GM18907 (cell line): ENCODE results near the gene PISD.
"Not testable (repeated sequence)": the region's sequence is repeated elsewhere in the genome, so short reads cannot be mapped to it uniquely, and the experiment has no call there.

ENCODE experiments used
- ATAC-seq: cut with Tn5 transposase; IDR thresholded peaks from one replicate; pipeline ENCODE4 v1.9.1; 2021; ENCODE audit warnings: mild to moderate bottlenecking, moderate library complexity; ENCODE audit not compliant: unreplicated experiment

Gene PISD

DNA sequence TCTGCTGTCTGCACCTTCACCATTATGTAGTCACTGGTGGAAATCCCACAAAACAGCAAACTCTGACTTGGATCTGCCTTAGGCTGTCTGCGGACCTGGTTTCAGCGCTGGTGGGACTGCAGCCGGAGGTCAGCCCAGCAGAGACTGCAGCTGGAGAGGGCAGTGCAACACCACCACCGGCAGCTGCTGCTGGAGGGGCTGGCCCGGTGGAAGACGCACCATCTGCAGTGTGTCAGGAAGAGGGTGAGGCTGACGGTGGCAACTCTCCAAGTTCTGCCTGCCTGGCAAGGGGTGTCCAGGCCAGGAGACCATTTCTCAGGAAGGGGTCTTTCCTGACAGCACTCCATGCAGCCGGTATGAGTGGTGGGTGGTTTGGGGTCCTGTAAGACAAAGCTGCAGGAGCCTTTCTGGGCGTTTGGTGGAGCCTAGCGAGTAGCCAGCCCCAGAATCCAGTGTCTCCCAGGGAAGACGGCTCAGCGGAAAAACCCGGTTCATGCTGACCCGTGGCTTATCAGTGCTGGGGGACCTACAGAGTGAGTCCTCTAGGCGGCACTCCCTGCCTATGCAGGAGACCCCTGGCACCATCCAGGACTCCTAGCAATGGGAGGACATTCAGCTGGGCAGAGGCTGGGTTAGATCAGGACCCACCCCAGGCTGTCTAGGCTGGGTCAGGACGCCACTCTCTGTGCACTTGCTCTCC, 50.8 kb downstream of the PISD start:
- ATAC-seq: no peak

GRCh38 chr22:31610611-31611010, 51.4 kb downstream of the PISD start:
- ATAC-seq: no peak

DNA sequence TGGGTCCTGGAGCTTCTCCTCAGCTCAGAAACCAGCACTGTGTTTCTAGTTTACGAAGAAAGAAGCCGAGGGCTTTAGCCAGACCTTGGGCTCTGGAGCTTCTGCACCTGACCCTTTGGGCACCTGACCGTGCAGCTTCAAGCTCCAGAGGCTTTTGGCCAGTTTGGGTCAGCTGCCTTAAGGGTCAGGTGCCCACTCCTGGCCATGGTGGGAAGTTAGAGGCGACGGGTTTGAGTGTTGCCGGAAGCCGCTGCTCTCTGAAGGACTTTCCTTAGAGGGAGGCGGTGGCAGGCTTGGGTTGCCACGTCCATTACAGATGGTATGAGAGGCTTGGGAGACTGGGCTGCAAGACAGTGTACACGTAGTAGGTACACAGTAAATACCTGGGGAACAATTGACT, 52.3 kb downstream of the PISD start:
- ATAC-seq: no peak

DNA sequence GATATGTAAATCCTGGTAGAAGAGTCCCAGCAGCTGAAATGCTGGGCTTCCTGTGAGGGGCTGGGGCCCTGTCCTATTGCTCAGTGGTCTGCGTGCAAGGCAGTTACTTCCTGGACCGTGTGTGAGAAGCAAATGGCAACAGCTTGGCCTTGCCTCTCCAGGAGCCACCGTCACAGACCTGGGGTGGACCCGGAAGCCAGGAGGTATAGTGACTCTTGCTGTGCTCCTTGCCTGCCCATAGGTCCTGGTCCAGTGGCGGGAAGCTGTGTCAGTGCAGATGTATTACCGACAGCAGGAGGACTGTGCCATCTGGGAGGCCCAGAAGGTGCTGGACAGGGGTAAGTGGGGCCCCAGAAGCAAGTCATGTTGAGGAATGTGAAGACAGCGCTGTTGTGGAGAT, 54.3 kb downstream of the PISD start:
- ATAC-seq: no peak

DNA sequence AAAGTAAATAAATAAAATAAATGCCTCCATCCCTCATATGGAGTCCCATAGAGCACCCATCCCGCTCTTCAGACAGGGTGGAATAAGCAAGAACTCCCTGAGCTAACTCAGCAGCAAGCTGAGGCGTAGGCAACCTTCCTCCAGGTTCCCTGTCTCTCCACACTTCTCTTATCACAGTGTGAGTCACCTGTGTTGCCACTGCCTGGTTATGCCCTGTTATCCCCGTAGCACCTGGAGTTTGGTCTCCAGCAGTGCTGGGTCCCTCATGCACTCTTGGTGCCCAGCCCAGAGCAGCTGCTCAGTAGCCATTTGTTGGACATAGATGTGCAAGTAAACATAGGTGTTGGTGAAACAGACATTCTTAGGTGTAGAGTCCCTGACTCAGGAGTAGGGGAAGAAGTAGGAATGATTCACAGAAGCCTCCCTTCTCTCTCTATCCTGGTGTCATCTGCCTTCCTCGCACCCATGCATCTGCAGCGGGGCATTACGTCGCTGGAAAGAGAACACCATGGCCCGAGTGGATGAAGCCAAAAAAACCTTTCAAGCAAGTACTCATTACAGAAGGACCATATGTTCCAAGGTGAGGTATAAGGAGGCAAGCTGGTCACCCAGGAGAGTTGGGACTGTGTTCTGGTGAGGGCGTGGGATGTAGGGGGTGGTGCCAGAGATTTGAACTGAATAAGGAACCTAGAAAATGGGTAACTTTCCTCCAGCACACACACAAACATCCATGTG, 56.0 kb downstream of the PISD start:
- no peak for ATAC-seq

GRCh38 chr22:31604746-31605705, 57.0 kb downstream of the PISD start:
- no peak for ATAC-seq

GRCh38 chr22:31604137-31604705, 57.8 kb downstream of the PISD start:
- ATAC-seq: no peak

GRCh38 chr22:31603574-31603973, 58.4 kb downstream of the PISD start:
- ATAC-seq: no peak

- no peak for ATAC-seq
Measured at GRCh38 chr22:31603081-31603525, 58.9 kb downstream of the PISD start.

GRCh38 chr22:31602259-31602952, 59.6 kb downstream of the PISD start:
- ATAC-seq: no peak

GRCh38 chr22:31595271-31595670, 66.7 kb downstream of the PISD start:
- ATAC-seq: no peak

- ATAC-seq: not testable (repeated sequence)
Measured at GRCh38 chr22:31590161-31590560, 71.9 kb downstream of the PISD start.

- no peak for ATAC-seq
Measured at GRCh38 chr22:31588970-31589675, 72.9 kb downstream of the PISD start.

DNA sequence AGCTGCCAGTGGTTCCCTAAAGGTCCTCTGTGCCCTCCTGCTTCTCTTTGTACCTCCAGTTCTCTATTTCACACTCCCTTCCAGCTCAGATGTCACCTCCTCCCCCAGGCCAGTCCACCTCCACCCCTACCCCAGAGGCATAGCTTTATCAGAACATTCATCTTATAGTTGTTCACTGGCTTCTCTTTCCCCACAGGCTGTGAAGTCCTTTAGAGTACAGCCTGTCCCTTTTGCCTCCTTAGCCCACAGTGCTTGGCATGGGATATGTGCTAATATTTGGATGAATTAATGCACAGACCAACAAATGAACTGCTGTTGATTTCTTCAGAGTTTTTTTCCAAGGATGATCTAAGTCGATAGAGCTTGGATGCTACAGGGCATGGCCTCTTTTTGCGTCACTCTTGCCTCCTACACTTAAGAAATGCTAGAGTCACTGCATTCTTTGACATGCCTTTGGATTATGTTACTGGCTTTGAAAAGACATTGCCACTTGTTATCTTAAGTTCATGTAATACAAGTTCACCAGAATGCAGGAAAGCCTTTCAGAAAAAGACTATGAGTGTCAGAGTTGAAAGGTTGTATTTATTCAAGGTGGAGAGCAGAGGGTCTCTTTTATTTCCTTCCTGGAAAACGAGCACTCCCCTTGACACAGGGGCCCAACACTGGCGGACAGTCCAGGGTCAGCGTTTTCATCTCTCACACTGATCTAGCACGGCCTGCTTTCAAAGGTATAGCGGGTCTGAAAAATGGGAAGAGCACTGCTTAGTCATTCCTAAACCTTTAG, 75.7 kb downstream of the PISD start:
- no peak for ATAC-seq

GRCh38 chr22:31585161-31585859, 76.7 kb downstream of the PISD start:
- no peak for ATAC-seq

GRCh38 chr22:31584804-31585160, 77.2 kb downstream of the PISD start:
- no peak for ATAC-seq

GRCh38 chr22:31583861-31584485, 78.0 kb downstream of the PISD start:
- no peak for ATAC-seq

DNA sequence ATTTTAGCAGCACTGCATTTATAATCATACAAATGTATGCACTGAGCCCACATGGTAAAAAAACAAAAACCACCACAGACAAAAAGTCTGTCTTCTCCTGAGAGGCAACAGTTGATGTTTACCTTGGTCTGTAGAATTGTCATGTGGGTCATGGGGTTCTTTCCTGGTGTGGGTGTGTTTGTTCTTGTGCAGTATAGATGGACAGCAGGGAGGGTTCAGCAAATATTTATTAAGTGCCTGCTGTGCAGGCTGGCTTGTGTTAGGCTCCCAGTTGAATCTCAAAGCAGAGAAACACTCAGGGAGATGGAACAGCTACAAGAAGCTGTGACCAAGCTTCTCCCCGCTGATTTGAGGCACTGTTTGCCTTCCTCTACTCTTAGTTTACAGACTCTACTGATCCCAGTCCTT, 82.2 kb downstream of the PISD start:
- no peak for ATAC-seq
